CD14-positive monocyte (primary cell): Measurements from ENCODE around the gene THUMPD2. TPM values are rescaled to one million over a fixed set of nuclear protein-coding genes. Genes with fewer than 3 reads are reported as not detected.

Source experiments
- DNase-seq, 3 donors: peaks; one replicate each; pipeline ENCODE4 v3.0.0-alpha.2; 2011 to 2022
- H2AFZ ChIP-seq: 2 replicates; pipeline ENCODE4 v1.6.0; 2012; ENCODE audit warnings: mild to moderate bottlenecking, low read depth, low read length, inconsistent platforms; ENCODE audit not compliant: insufficient read depth, poor library complexity, severe bottlenecking
- H3K27ac ChIP-seq, 2 donors: 1 replicate in 1 of 2; 2 replicates in 1 of 2; pipeline ENCODE4 v1.5.1; 2012 to 2013; ENCODE audit warnings: low read length in 2 of 2, control low read depth in 1 of 2, inconsistent platforms in 1 of 2, low read depth in 1 of 2, mild to moderate bottlenecking in 1 of 2
- H3K27me3 ChIP-seq, 2 donors: one replicate each; pipeline versions ENCODE4 v1.6.0 to v1.6.1; 2011 to 2013; ENCODE audit warnings: low read length in 2 of 2; ENCODE audit not compliant: control insufficient read depth in 2 of 2, insufficient read depth in 2 of 2
- H3K36me3 ChIP-seq, 2 donors: replicated peaks in 1 of 2; 1 replicate in 1 of 2; 2 replicates in 1 of 2; pipeline versions ENCODE4 v1.5.1 to v1.6.1; 2012 to 2013; ENCODE audit warnings: low read length in 2 of 2, control low read depth in 1 of 2, inconsistent platforms in 1 of 2, mild to moderate bottlenecking in 1 of 2; ENCODE audit not compliant: insufficient read depth in 2 of 2, control insufficient read depth in 1 of 2
- H3K4me1 ChIP-seq, 2 donors: 1 replicate in 1 of 2; 2 replicates in 1 of 2; pipeline versions ENCODE4 v1.5.1 to v1.6.1; 2012 to 2013; ENCODE audit warnings: low read length in 2 of 2, control low read depth in 1 of 2, inconsistent platforms in 1 of 2, mild to moderate bottlenecking in 1 of 2, moderate library complexity in 1 of 2; ENCODE audit not compliant: insufficient read depth in 2 of 2, control insufficient read depth in 1 of 2
- H3K4me2 ChIP-seq: replicated peaks from 2 replicates; pipeline ENCODE3; 2012; ENCODE audit warnings: low read length, moderate library complexity, mild to moderate bottlenecking; ENCODE audit not compliant: poor library complexity, severe bottlenecking; ENCODE audit errors: extremely low read depth
- H3K4me3 ChIP-seq, 3 experiments: fragments of 200-600 bp in 1 of 3; sonication (generic) in 1 of 3; replicated peaks in 1 of 3; 1 replicate in 2 of 3; 2 replicates in 1 of 3; pipeline ENCODE4 v1.5.1; 2011 to 2013; ENCODE audit warnings: low read length in 3 of 3, mild to moderate bottlenecking in 3 of 3, control low read depth in 2 of 3, low read depth in 2 of 3, inconsistent platforms in 1 of 3, moderate library complexity in 1 of 3
- H3K79me2 ChIP-seq: 2 replicates; pipeline ENCODE4 v1.6.0; 2012; ENCODE audit warnings: mild to moderate bottlenecking, control low read depth, inconsistent platforms, low read length, moderate library complexity; ENCODE audit not compliant: insufficient read depth
- H3K9ac ChIP-seq: 2 replicates; pipeline ENCODE4 v1.6.0; 2017; ENCODE audit warnings: low read length, mild to moderate bottlenecking; ENCODE audit not compliant: insufficient read depth, poor library complexity, severe bottlenecking
- H3K9me3 ChIP-seq, 2 donors: replicated peaks in 1 of 2; 1 replicate in 1 of 2; 2 replicates in 1 of 2; pipeline versions ENCODE4 v1.5.1 to v1.6.1; 2012 to 2013; ENCODE audit warnings: low read length in 2 of 2, control low read depth in 1 of 2; ENCODE audit not compliant: control insufficient read depth in 1 of 2, insufficient read depth in 1 of 2
- H4K20me1 ChIP-seq: 2 replicates; pipeline ENCODE4 v1.6.0; 2012; ENCODE audit warnings: mild to moderate bottlenecking, low read length, control low read depth, moderate library complexity; ENCODE audit not compliant: insufficient read depth
- H3K27ac Mint-ChIP-seq, 7 donors: one replicate each; pipeline ENCODE4 v1.8.0; 2020; ENCODE audit warnings: mild to moderate bottlenecking in 7 of 7, mixed read lengths in 7 of 7, moderate library complexity in 6 of 7, inconsistent platforms in 2 of 7
- H3K27me3 Mint-ChIP-seq, 3 donors: one replicate each; pipeline ENCODE4 v1.8.0; 2021 to 2022; ENCODE audit warnings: low read depth in 3 of 3, mild to moderate bottlenecking in 3 of 3, mixed read lengths in 3 of 3, moderate library complexity in 3 of 3, inconsistent platforms in 1 of 3
- H3K36me3 Mint-ChIP-seq, 2 donors: one replicate each; pipeline ENCODE4 v1.8.0; 2020; ENCODE audit warnings: mixed read lengths in 2 of 2, inconsistent platforms in 1 of 2, mild to moderate bottlenecking in 1 of 2
- H3K4me1 Mint-ChIP-seq: one replicate; pipeline ENCODE4 v1.8.0; 2020; ENCODE audit warnings: mild to moderate bottlenecking, mixed read lengths
- H3K4me3 Mint-ChIP-seq, 2 donors: one replicate each; pipeline ENCODE4 v1.8.0; 2020; ENCODE audit warnings: mild to moderate bottlenecking in 2 of 2, mixed read lengths in 2 of 2, moderate library complexity in 1 of 2
- H3K9me3 Mint-ChIP-seq, 7 donors: one replicate each; pipeline ENCODE4 v1.8.0; 2020 to 2022; ENCODE audit warnings: mixed read lengths in 7 of 7, mild to moderate bottlenecking in 6 of 7, moderate library complexity in 6 of 7, inconsistent platforms in 2 of 7
- WGBS: methylation state at CpG from one replicate; pipeline ENCODE4 v1.1.5; 2013; ENCODE audit warnings: missing lambda C conversion rate; ENCODE audit not compliant: insufficient coverage; 5-methylcytosine and 5-hydroxymethylcytosine counted together
- intact Hi-C, 2 donors: fragments of 100-400 bp; cut with micrococcal nuclease; formaldehyde crosslinking; loops; one replicate each; pipeline versions ENCODE4 v1.15.0 to v1.15.1; 2023
- polyA plus RNA-seq, 3 donors: library from polyadenylated mRNA; depleted of rRNA in 1 of 3; unstranded in 2 of 3; stranded (reverse) in 1 of 3; fragments of 300-500 nt in 2 of 3; fragments of >200 nt in 1 of 3; fragmentation: Illumina TruSeq in 2 of 3; gene quantifications; 1 replicate in 2 of 3; 2 replicates in 1 of 3; pipeline ENCODE4 v1.2.3, GENCODE V29; 2012 to 2021
- TF ChIP-seq, protein P1 (sequence below): fragments of 200-600 bp; IDR thresholded peaks from one replicate; pipeline ENCODE4 v1.8.0; 2022; ENCODE audit warnings: antibody characterized with exemption, mild to moderate bottlenecking

The THUMPD2 gene
- polyA plus RNA-seq, 3 donors: 2.8 to 5.9 (median 4.2) TPM

DNA sequence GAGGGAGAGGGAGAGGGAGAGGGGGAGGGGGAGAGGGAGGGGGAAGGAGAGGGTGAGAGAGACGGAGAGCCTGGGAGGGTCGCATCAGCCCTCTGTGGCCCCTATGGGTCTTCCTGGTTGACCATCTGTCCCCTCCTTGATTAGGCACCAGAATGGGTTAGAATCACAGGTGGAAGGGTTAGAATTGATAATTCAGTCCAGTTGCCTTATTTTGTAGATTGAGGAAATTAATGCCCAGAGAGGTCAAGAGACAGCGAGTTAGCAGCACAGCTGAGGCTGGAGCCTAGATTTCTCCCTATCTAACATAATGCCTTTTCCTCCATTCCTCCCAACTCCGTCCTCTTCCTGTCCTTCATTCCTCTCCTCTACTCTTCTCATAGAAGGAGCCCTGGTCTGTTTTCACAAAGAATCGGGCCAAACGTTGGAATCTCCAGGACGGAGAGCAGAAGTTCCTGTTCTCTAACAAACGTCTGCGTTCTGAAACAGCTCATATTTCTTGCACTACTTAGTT is 338 bp upstream of the THUMPD2 start:
- intact Hi-C loops: no loop called here
- H3K4me1 Mint-ChIP-seq: peaks cover 59% of the 10 kb centered on the region
- no peaks in the 10 kb centered on the region for H3K36me3 Mint-ChIP-seq

DNA sequence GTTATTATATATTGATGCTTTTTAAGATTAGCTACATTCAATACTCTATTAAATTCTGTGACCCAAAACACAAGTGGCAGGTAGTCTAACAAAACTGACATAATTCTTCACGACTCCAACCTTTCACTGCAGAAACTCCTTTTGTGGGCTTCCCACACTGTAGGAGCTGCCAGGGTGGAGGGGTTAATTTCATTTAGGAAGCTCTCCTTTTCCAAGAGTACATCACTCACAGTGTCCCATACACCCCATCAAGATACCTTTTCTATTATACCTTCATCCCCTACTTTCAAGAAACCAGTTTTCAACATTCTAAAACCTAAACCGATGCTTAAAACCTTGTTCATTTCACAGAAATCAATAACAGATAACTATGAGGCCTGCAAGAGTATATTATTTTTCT is 825 bp downstream of the THUMPD2 start:
- WGBS: no CpG with 5 or more reads among the region's 2 CpGs
- peaks cover 0 to 5% (median 0%) of the 10 kb centered on the region in 7 donors for H3K9me3 Mint-ChIP-seq

More for the DNA sequence above, 338 bp upstream of the THUMPD2 start:
- no peaks in the 10 kb centered on the region for H3K27me3 ChIP-seq
- 24% methylated on average over 6 of the region's 9 CpGs for WGBS
- Mint-ChIP-seq H3K4me3 (peak overlapping the region; percentile 92 to 96), H3K27me3 (peaks cover 0 to 2% (median 2%) of the 10 kb centered on the region in 3 donors), H3K9me3 (peaks cover 0 to 5% (median 0%) of the 10 kb centered on the region in 7 donors), H3K27ac (peak overlapping the region; percentile 69 to 91 (median 90))
- H3K79me2 ChIP-seq: peaks cover 49% of the 10 kb centered on the region
- peak overlapping the region; percentile 98 for H3K9ac ChIP-seq
- H3K4me2 ChIP-seq: peak overlapping the region; percentile 78
- H3K4me1 ChIP-seq: peaks cover 29 to 47% of the 10 kb centered on the region in 2 donors
- H4K20me1 ChIP-seq: no peaks in the 10 kb centered on the region
- H3K4me3 ChIP-seq: peak overlapping the region; percentile 79 to 91 (median 81)
- TF ChIP-seq, protein P1, sequence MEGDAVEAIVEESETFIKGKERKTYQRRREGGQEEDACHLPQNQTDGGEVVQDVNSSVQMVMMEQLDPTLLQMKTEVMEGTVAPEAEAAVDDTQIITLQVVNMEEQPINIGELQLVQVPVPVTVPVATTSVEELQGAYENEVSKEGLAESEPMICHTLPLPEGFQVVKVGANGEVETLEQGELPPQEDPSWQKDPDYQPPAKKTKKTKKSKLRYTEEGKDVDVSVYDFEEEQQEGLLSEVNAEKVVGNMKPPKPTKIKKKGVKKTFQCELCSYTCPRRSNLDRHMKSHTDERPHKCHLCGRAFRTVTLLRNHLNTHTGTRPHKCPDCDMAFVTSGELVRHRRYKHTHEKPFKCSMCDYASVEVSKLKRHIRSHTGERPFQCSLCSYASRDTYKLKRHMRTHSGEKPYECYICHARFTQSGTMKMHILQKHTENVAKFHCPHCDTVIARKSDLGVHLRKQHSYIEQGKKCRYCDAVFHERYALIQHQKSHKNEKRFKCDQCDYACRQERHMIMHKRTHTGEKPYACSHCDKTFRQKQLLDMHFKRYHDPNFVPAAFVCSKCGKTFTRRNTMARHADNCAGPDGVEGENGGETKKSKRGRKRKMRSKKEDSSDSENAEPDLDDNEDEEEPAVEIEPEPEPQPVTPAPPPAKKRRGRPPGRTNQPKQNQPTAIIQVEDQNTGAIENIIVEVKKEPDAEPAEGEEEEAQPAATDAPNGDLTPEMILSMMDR: no peak
- peak overlapping the region in 1 of 2 donors; percentile 94 for H3K27ac ChIP-seq
- H3K36me3 ChIP-seq: no peaks in the 10 kb centered on the region
- no peaks in the 10 kb centered on the region for H3K9me3 ChIP-seq
- peak in 2 of 3 donors; percentile 23 to 29 for DNase-seq
- peak overlapping the region; percentile 94 for H2AFZ ChIP-seq

More for the DNA sequence above, 825 bp downstream of the THUMPD2 start:
- H3K4me1 Mint-ChIP-seq: peaks cover 59% of the 10 kb centered on the region
- H2AFZ ChIP-seq: peak overlapping the region; percentile 94
- H3K4me3 Mint-ChIP-seq: peak overlapping the region; percentile 92 to 96
- no peak for DNase-seq
- H3K36me3 Mint-ChIP-seq: no peaks in the 10 kb centered on the region
- peaks cover 58% of the 10 kb centered on the region for H3K79me2 ChIP-seq
- TF ChIP-seq, protein P1: no peak
- H3K36me3 ChIP-seq: no peaks in the 10 kb centered on the region
- peak overlapping the region; percentile 79 to 91 (median 81) for H3K4me3 ChIP-seq
- H3K27ac Mint-ChIP-seq: peak overlapping the region in 6 of 7 donors; percentile 86 to 98 (median 94)
- intact Hi-C loops: no loop called here
- H3K27me3 ChIP-seq: no peaks in the 10 kb centered on the region
- no peaks in the 10 kb centered on the region for H3K9me3 ChIP-seq
- peak overlapping the region; percentile 78 for H3K4me2 ChIP-seq
- H3K4me1 ChIP-seq: peaks cover 29 to 47% of the 10 kb centered on the region in 2 donors
- peak overlapping the region in 1 of 2 donors; percentile 94 for H3K27ac ChIP-seq
- H4K20me1 ChIP-seq: no peaks in the 10 kb centered on the region
- H3K27me3 Mint-ChIP-seq: peaks cover 0 to 2% (median 2%) of the 10 kb centered on the region in 3 donors
- H3K9ac ChIP-seq: peak overlapping the region; percentile 98
